PC-9 (cell line): ENCODE results near the gene NOXO1.

ENCODE experiments used
- EZH2 ChIP-seq: fragments of 200-600 bp; sonication (generic); IDR thresholded peaks from 2 replicates; pipeline ENCODE4 v1.8.0; 2017; ENCODE audit warnings: antibody characterized with exemption, low read depth
- TF ChIP-seq, protein P1 (sequence below): fragments of 200-600 bp; sonication (generic); conservative IDR thresholded peaks from 2 replicates; pipeline ENCODE4 v1.6.1; 2017; ENCODE audit warnings: mixed run types, antibody characterized with exemption, mild to moderate bottlenecking, moderate library complexity

DNA sequence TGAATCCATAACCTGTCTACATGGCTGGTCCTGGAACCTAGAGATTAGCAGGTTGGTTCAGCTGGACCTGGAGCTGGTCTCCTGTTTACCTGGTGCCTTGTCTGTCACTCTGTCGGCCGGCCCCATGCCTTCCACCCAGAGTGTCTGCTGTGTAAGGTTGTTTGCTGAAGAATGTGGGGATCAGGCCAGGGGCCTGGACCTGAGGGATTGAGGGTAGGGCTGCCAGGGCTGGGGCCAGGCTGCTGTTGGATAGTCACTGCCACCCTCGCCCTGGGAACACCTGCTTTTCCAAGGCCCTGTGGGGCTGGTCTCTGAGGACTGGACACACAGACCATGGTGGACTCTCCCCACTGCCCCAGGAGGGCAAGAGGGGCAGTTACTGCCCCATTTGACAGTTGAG is 46.9 kb upstream of the NOXO1 start:
- TF ChIP-seq, protein P1, sequence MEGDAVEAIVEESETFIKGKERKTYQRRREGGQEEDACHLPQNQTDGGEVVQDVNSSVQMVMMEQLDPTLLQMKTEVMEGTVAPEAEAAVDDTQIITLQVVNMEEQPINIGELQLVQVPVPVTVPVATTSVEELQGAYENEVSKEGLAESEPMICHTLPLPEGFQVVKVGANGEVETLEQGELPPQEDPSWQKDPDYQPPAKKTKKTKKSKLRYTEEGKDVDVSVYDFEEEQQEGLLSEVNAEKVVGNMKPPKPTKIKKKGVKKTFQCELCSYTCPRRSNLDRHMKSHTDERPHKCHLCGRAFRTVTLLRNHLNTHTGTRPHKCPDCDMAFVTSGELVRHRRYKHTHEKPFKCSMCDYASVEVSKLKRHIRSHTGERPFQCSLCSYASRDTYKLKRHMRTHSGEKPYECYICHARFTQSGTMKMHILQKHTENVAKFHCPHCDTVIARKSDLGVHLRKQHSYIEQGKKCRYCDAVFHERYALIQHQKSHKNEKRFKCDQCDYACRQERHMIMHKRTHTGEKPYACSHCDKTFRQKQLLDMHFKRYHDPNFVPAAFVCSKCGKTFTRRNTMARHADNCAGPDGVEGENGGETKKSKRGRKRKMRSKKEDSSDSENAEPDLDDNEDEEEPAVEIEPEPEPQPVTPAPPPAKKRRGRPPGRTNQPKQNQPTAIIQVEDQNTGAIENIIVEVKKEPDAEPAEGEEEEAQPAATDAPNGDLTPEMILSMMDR: no peak
- no peak for TF ChIP-seq EZH2
